HepG2 (cell line): ENCODE results near the gene BBS9. TPM values are rescaled to one million over a fixed set of nuclear protein-coding genes. Genes with fewer than 3 reads are reported as not detected.

ENCODE experiments used
- ATF4 ChIP-seq, 2 experiments: fragments of 450-650 bp in 1 of 2; sonication (generic) in 1 of 2; formaldehyde crosslinking; IDR thresholded peaks; 2 replicates each; pipeline versions ENCODE4 v1.5.0 to v1.8.0; 2020 to 2022; ENCODE audit warnings: mild to moderate bottlenecking in 1 of 2, missing genetic modification reagents in 1 of 2
- BCL6 ChIP-seq: IDR thresholded peaks from 2 replicates; pipeline ENCODE4 v1.6.1; 2016; ENCODE audit warnings: missing genetic modification reagents, missing compliant biosample characterization
- CCAR2 ChIP-seq: fragments of 200-400 bp; formaldehyde crosslinking; optimal IDR thresholded peaks from 2 replicates; pipeline ENCODE3; 2018; ENCODE audit warnings: low read depth, mild to moderate bottlenecking, low read length, moderate library complexity
- DMAP1 ChIP-seq: IDR thresholded peaks from 2 replicates; pipeline ENCODE4 v1.6.1; 2016
- DR1 ChIP-seq: sonication (generic); formaldehyde crosslinking; IDR thresholded peaks from 2 replicates; pipeline ENCODE4 v1.8.0; 2021; ENCODE audit warnings: mild to moderate bottlenecking, missing genetic modification reagents, inconsistent platforms
- ETV6 ChIP-seq: sonication (generic); formaldehyde crosslinking; conservative IDR thresholded peaks from 2 replicates; pipeline ENCODE4 v1.4.0; 2020; ENCODE audit warnings: missing genetic modification reagents
- NFKBIZ ChIP-seq: IDR thresholded peaks from 2 replicates; pipeline ENCODE4 v1.6.1; 2018; ENCODE audit warnings: missing genetic modification reagents, missing compliant biosample characterization
- PCBP2 ChIP-seq: fragments of 200-400 bp; formaldehyde crosslinking; optimal IDR thresholded peaks from 2 replicates; pipeline ENCODE3; 2018; ENCODE audit warnings: low read length, low read depth; ENCODE audit not compliant: poor library complexity, severe bottlenecking
- PRPF4 ChIP-seq: fragments of 200-400 bp; formaldehyde crosslinking; IDR thresholded peaks from 2 replicates; pipeline ENCODE4 v1.6.1; 2016; ENCODE audit warnings: low read length, low read depth; ENCODE audit not compliant: poor library complexity, severe bottlenecking
- TFAP4 ChIP-seq: sonication (generic); IDR thresholded peaks from 2 replicates; pipeline ENCODE4 v1.6.1; 2016; ENCODE audit warnings: low read depth, borderline replicate concordance
- ZNF383 ChIP-seq: sonication (generic); formaldehyde crosslinking; IDR thresholded peaks from 2 replicates; pipeline ENCODE4 v1.4.0; 2020; ENCODE audit warnings: missing genetic modification reagents, mild to moderate bottlenecking, borderline replicate concordance
- ZNF546 ChIP-seq: sonication (generic); formaldehyde crosslinking; conservative IDR thresholded peaks from 2 replicates; pipeline ENCODE4 v1.8.1; 2023; ENCODE audit warnings: mild to moderate bottlenecking, missing genetic modification reagents
- ZNF703 ChIP-seq: sonication (generic); formaldehyde crosslinking; IDR thresholded peaks from 2 replicates; pipeline ENCODE4 v1.5.1; 2020; ENCODE audit warnings: missing genetic modification reagents, mild to moderate bottlenecking, moderate library complexity, borderline replicate concordance
- ZNF770 ChIP-seq: sonication (generic); formaldehyde crosslinking; IDR thresholded peaks from 2 replicates; pipeline ENCODE4 v1.5.0; 2020; ENCODE audit warnings: mild to moderate bottlenecking, missing genetic modification reagents
- polyA plus RNA-seq, 8 experiments: library from polyadenylated mRNA; depleted of rRNA in 3 of 8; stranded (reverse) in 7 of 8; unstranded in 1 of 8; fragments of >200 nt; fragmentation: Illumina TruSeq in 4 of 8; extraction: Trizol in 4 of 8; gene quantifications; 2 replicates each; pipeline versions ENCODE4 v1.2.1 to v1.2.3, GENCODE V29; 2011 to 2016; ENCODE audit warnings: low read depth in 4 of 8, missing spikeins in 1 of 8, mixed read lengths in 1 of 8; ENCODE audit not compliant: insufficient read depth in 1 of 8
- total RNA-seq, 5 experiments: library from RNA; depleted of rRNA; stranded (reverse); fragments of >200 nt; fragmentation: Illumina TruSeq; extraction: Trizol; gene quantifications; 2 replicates each; pipeline ENCODE4 v1.2.3, GENCODE V29; 2016; ENCODE audit warnings: low read depth in 1 of 5
- TF ChIP-seq, protein P1 (sequence below): sonication (generic); formaldehyde crosslinking; IDR thresholded peaks from 2 replicates; pipeline ENCODE4 v1.5.0; 2020; ENCODE audit warnings: missing genetic modification reagents, mild to moderate bottlenecking, borderline replicate concordance

BBS9 gene
- total and polyA plus RNA-seq, 2 of the 13 experiments (the other 11 are each of a cell fraction or from before 2014, with no cell fraction given), result 5.1 to 7.8 TPM

DNA sequence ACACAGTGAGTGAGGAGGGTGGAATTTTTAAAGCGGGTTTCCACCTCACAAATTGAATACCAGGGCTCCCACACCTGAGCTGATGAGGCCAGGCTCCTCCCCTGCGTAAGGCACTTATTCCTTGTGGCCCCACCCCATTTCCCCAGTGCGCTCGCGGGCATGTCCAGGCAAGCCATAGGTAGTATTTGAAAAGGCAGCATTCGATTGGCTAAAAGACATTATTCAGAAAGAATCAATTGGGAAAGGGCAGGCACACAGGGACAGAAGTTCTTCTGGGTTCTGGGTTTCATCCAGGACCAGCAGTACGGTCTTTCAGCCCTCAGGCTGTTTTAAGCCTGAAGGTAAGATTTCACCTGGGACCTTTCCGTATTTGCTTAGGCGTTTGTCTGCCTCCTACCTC, 222.3 kb downstream of the BBS9 start (continued):
- TF ChIP-seq BCL6 (CRISPR knock-in tag) (no peak), NFKBIZ (CRISPR knock-in tag) (no peak), ATF4 (CRISPR knock-in tag; IDR thresholded peaks at IDR 0.05) (no peak), ETV6 (no peak), DMAP1 (no peak), ZNF383 (CRISPR knock-in tag) (no peak), PRPF4 (no peak), CCAR2 (no peak), DR1 (CRISPR knock-in tag) (no peak), ZNF703 (no peak), ZNF770 (CRISPR knock-in tag) (no peak), TFAP4 (no peak), ZNF546 (no peak), PCBP2 (no peak)
- TF ChIP-seq, protein P1, sequence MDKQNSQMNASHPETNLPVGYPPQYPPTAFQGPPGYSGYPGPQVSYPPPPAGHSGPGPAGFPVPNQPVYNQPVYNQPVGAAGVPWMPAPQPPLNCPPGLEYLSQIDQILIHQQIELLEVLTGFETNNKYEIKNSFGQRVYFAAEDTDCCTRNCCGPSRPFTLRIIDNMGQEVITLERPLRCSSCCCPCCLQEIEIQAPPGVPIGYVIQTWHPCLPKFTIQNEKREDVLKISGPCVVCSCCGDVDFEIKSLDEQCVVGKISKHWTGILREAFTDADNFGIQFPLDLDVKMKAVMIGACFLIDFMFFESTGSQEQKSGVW (CRISPR knock-in tag), result no peak
